Endothelial cell of umbilical vein (primary cell): Measurements from ENCODE around the gene PLEKHA6. TPM values are rescaled to one million over a fixed set of nuclear protein-coding genes. Genes with fewer than 3 reads are reported as not detected.

Experiments
- BruUV-seq: library from RNA; stranded (reverse); fragments of 400-500 nt; replicated peaks from 2 replicates; lab custom pipeline; 2021; lab: Mats Ljungman, UMichigan
- CTCF ChIA-PET: fragments of 300-600, 350-600 bp; sonication (Branson Sonifier 250); formaldehyde crosslinking; loops from one replicate; lab custom pipeline; 2021; ENCODE audit warnings: antibody characterized with exemption, inconsistent platforms; lab: Charles Lee
- POLR2A ChIA-PET: fragments of 300-600, 350-600 bp; sonication (Branson Sonifier 250); formaldehyde crosslinking; loops from one replicate; lab custom pipeline; 2021; ENCODE audit warnings: antibody characterized with exemption, inconsistent platforms; lab: Charles Lee
- DNase-seq: peaks from one replicate; pipeline ENCODE4 v3.0.0-alpha.2; 2011; ENCODE audit warnings: low read depth, low spot score
- FAIRE-seq: peaks from 2 replicates; lab custom pipeline; 2011; peaks lifted over from hg19 to GRCh38; lab: Jason Lieb, UNC
- H2AFZ ChIP-seq: 2 replicates; pipeline ENCODE4 v1.6.0; 2012; ENCODE audit warnings: low read depth, low read length, control low read depth, inconsistent platforms
- H3K27ac ChIP-seq: 2 replicates; pipeline ENCODE4 v1.5.1; 2011; ENCODE audit warnings: low read depth, mild to moderate bottlenecking, control low read depth, low read length, moderate library complexity; ENCODE audit not compliant: insufficient read depth
- H3K27me3 ChIP-seq, 2 experiments: 2 replicates each; pipeline versions ENCODE4 v1.6.0 to v1.6.1; 2011; ENCODE audit warnings: low read length in 2 of 2, mixed read lengths in 1 of 2; ENCODE audit not compliant: control insufficient read depth in 2 of 2, insufficient read depth in 2 of 2
- H3K36me3 ChIP-seq, 2 experiments: 2 replicates in 1 of 2; 3 replicates in 1 of 2; pipeline ENCODE4 v1.5.1; 2011; ENCODE audit warnings: low read length in 2 of 2, mild to moderate bottlenecking in 1 of 2, moderate library complexity in 1 of 2; ENCODE audit not compliant: control insufficient read depth in 2 of 2, insufficient read depth in 2 of 2; ENCODE audit errors: extremely low read depth in 1 of 2
- H3K4me1 ChIP-seq: 3 replicates; pipeline ENCODE4 v1.5.1; 2011; ENCODE audit warnings: mild to moderate bottlenecking, low read length; ENCODE audit not compliant: control insufficient read depth, insufficient read depth; ENCODE audit errors: extremely low read depth
- H3K4me2 ChIP-seq: 2 replicates; pipeline ENCODE4 v1.6.1; 2011; ENCODE audit warnings: low read length, control low read depth, mixed read lengths; ENCODE audit not compliant: insufficient read depth
- H3K4me3 ChIP-seq, 3 experiments: fragments of 200-600 bp in 1 of 3; sonication (generic), shearing (Covaris generic) in 1 of 3; replicated peaks in 1 of 3; 2 replicates each; pipeline ENCODE4 v1.5.1; 2011 to 2016; ENCODE audit warnings: control low read depth in 3 of 3, low read length in 3 of 3, mild to moderate bottlenecking in 2 of 3, inconsistent platforms in 1 of 3, low read depth in 1 of 3, moderate library complexity in 1 of 3; ENCODE audit not compliant: insufficient read depth in 1 of 3
- H3K79me2 ChIP-seq: 2 replicates; pipeline ENCODE4 v1.6.0; 2012; ENCODE audit warnings: low read length, inconsistent platforms; ENCODE audit not compliant: control insufficient read depth, insufficient read depth
- H3K9ac ChIP-seq: replicated peaks from 2 replicates; pipeline ENCODE3; 2011; ENCODE audit warnings: low read length, control low read depth; ENCODE audit not compliant: insufficient read depth; ENCODE audit errors: extremely low read depth
- H3K9me1 ChIP-seq: replicated peaks from 3 replicates; pipeline ENCODE4 v1.6.0; 2011; ENCODE audit warnings: mild to moderate bottlenecking, low read length; ENCODE audit not compliant: control insufficient read depth, insufficient read depth; ENCODE audit errors: extremely low read depth
- H3K9me3 ChIP-seq: replicated peaks from 2 replicates; pipeline ENCODE4 v1.5.1; 2012; ENCODE audit warnings: low read length, inconsistent platforms; ENCODE audit not compliant: control insufficient read depth, insufficient read depth
- H4K20me1 ChIP-seq: replicated peaks from 2 replicates; pipeline ENCODE3; 2011; ENCODE audit warnings: mild to moderate bottlenecking, low read length; ENCODE audit not compliant: control insufficient read depth, insufficient read depth; ENCODE audit errors: extremely low read depth
- EZH2 ChIP-seq: IDR thresholded peaks from 2 replicates; pipeline ENCODE4 v1.6.1; 2012; ENCODE audit warnings: borderline replicate concordance, low read depth, mild to moderate bottlenecking, moderate library complexity, low read length, inconsistent platforms; ENCODE audit not compliant: severe bottlenecking
- FOS ChIP-seq: IDR thresholded peaks from 2 replicates; pipeline ENCODE4 v1.6.1; 2011; ENCODE audit warnings: mild to moderate bottlenecking, low read length, moderate library complexity, borderline replicate concordance; ENCODE audit not compliant: insufficient read depth
- GATA2 ChIP-seq: IDR thresholded peaks from 2 replicates; pipeline ENCODE4 v1.7.0; 2011; ENCODE audit warnings: low read depth, mild to moderate bottlenecking, moderate library complexity, mixed read lengths, low read length; ENCODE audit not compliant: insufficient read length, insufficient read depth
- JUN ChIP-seq: IDR thresholded peaks from 2 replicates; pipeline ENCODE4 v1.6.1; 2011; ENCODE audit warnings: borderline replicate concordance, low read depth; ENCODE audit not compliant: insufficient read length, insufficient read depth
- MAX ChIP-seq: IDR thresholded peaks from 2 replicates; pipeline ENCODE4 v1.6.1; 2011; ENCODE audit not compliant: insufficient read depth, insufficient read length
- MYC ChIP-seq: IDR thresholded peaks from one replicate; pipeline ENCODE4 v1.6.1; 2011; ENCODE audit warnings: mild to moderate bottlenecking, low read depth, low read length
- POLR2A ChIP-seq: IDR thresholded peaks from 2 replicates; pipeline ENCODE4 v1.6.1; 2012; ENCODE audit warnings: low read depth, mild to moderate bottlenecking, control low read depth, low read length
- POLR2AphosphoS5 ChIP-seq: IDR thresholded peaks from 2 replicates; pipeline ENCODE4 v1.6.1; 2012; ENCODE audit warnings: low read depth, mild to moderate bottlenecking, control low read depth, low read length, moderate library complexity; ENCODE audit not compliant: insufficient read depth
- dilution Hi-C: fragments of 300-500 bp; cut with MboI; formaldehyde crosslinking; loops from one replicate; pipeline ENCODE4 v1.15.0; 2019; ENCODE audit warnings: low sequenced_read_pairs; ENCODE audit not compliant: extremely low pct_ligation_motif_present
- intact Hi-C: fragments of 100-400 bp; cut with micrococcal nuclease; formaldehyde crosslinking; loops from one replicate; pipeline ENCODE4 v1.10.0; 2022
- polyA plus RNA-seq, 4 experiments: library from polyadenylated mRNA; depleted of rRNA in 3 of 4; stranded (reverse) in 3 of 4; unstranded in 1 of 4; fragments of >200 nt; gene quantifications; 2 replicates each; pipeline versions ENCODE4 v1.2.1 to v1.2.3, GENCODE V29; 2011 to 2012; ENCODE audit warnings: missing spikeins in 1 of 4
- total RNA-seq: library from RNA; stranded (reverse); gene quantifications from 2 replicates; pipeline ENCODE4 v1.2.3, GENCODE V29; 2021
- TF ChIP-seq, protein P1 (sequence below), 2 donors: IDR thresholded peaks; 1 replicate in 1 of 2; 2 replicates in 1 of 2; pipeline ENCODE4 v1.5.1; 2011; ENCODE audit warnings: low read length in 2 of 2, mild to moderate bottlenecking in 2 of 2, moderate library complexity in 2 of 2, control low read depth in 1 of 2, inconsistent platforms in 1 of 2, low read depth in 1 of 2; ENCODE audit not compliant: insufficient read depth in 1 of 2; ENCODE audit errors: extremely low read depth in 1 of 2

PLEKHA6 gene
- total and polyA plus RNA-seq, 2 donors (not counting 3 experiments of a cell fraction or from before 2014, with no cell fraction given): 2.1 to 15.0 TPM

DNA sequence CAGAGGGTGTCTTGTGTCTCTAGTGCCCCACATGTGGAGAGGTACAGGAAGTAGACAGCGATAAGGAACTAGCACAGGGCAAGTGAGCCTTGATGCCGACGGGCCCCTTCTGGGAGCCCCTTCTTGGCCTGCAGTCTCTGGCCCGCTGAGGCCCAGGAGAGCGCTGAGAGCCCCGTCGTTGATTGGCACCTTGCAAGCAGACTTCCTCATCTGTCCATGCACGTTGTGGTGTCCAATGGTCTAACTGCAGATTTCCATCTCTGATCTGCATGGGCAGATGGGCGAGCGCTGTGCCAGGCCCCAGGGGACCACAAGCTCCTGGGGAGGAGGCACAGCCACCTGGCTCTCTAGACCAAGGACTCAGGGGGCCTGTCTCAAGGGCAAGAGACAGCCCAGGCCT is 32.4 kb downstream of the PLEKHA6 start:
- no TSS peak for BruUV-seq
- CTCF ChIA-PET: interaction anchor here (0.8 to 3.3 kb wide), 2 partner anchors 20 to 69 kb away, joined by 3 to 16 read pairs; no protein-coding TSS in a partner anchor
- Histone ChIP-seq H3K36me3 (no peaks in the 10 kb centered on the region), H3K4me1 (no peaks in the 10 kb centered on the region), H3K27ac (no peak overlapping the region), H3K9ac (no peak overlapping the region), H3K4me2 (no peak overlapping the region), H4K20me1 (no peaks in the 10 kb centered on the region), H3K9me3 (no peaks in the 10 kb centered on the region), H3K27me3 (no peaks in the 10 kb centered on the region), H3K79me2 (no peaks in the 10 kb centered on the region), H3K4me3 (no peak overlapping the region), H2AFZ (no peak overlapping the region), H3K9me1 (no peaks in the 10 kb centered on the region)
- POLR2A ChIA-PET: no interaction called here
- intact Hi-C loops: no loop called here
- dilution Hi-C loops: loop anchor here (25.0 kb wide), 1 partner anchor 165 kb away; the partner anchor contains the start of genes ETNK2 and REN
- FAIRE-seq (no peak), DNase-seq (no peak)
- TF ChIP-seq POLR2A (no peak), POLR2AphosphoS5 (no peak), MAX (no peak), EZH2 (no peak), JUN (no peak), MYC (no peak), GATA2 (no peak), FOS (no peak)
- TF ChIP-seq, protein P1, sequence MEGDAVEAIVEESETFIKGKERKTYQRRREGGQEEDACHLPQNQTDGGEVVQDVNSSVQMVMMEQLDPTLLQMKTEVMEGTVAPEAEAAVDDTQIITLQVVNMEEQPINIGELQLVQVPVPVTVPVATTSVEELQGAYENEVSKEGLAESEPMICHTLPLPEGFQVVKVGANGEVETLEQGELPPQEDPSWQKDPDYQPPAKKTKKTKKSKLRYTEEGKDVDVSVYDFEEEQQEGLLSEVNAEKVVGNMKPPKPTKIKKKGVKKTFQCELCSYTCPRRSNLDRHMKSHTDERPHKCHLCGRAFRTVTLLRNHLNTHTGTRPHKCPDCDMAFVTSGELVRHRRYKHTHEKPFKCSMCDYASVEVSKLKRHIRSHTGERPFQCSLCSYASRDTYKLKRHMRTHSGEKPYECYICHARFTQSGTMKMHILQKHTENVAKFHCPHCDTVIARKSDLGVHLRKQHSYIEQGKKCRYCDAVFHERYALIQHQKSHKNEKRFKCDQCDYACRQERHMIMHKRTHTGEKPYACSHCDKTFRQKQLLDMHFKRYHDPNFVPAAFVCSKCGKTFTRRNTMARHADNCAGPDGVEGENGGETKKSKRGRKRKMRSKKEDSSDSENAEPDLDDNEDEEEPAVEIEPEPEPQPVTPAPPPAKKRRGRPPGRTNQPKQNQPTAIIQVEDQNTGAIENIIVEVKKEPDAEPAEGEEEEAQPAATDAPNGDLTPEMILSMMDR (IDR thresholded peaks at IDR 0.05; ENCODE audit: extremely low read depth in 1 of 2, insufficient read depth in 1 of 2, low read depth in 1 of 2, low read length in 2 of 2): no peak
